Measurements from ENCODE around the gene SERINC1.
"Not testable (repeated sequence)": the region's sequence is repeated elsewhere in the genome, so short reads cannot be mapped to it uniquely, and the experiment has no call there.

The SERINC1 gene

DNA sequence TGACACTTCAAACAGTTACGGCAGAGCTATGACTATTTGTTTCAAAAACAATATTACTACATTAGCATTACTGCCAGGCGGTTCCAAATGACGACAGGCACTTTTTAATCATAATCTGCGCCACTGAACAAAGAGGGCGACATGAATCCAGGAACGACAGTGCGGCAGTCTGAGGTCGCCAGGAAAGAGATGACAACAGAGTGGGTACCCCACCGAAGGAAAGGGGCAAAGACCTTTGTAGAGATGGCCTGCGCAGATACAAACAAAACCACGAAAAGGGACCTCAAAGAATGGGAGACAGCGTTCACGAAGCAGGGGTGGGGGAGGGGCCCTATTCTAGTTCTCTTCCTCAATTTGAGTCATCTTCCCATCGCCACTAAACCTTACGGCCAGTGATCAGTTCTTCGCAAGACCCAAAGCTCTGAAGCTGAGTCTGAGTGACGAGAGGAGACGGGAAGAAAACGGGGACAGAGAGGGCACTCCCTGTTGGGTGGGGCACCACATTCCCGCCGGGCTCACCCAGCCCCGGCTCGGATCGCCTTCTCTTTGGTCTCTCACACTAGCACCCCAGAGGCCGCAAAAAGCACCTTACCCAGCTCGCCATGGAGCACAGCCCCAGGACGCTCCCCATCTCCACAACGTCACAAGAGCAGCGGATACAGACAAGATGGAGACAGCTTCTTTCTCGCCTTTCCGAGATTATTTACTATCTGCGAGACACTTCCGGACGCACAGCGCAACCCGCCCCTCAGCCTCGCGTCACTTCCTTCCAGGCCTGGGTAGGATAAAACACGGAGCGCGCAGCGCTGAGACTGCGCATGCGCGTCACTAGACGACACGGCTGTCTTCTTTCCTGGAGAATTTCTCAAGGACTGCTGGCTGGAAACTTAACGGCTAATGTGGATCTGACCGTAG is at the start of gene SERINC1:
Gene SERINC1, minus strand, starts transcription at position 701 of the 915 bp plus-strand sequence. Its CDS starts 70 bp downstream, at position 631.
- ATAC-seq (peak; percentile 98), DNase-seq (peak; percentile 91)

DNA sequence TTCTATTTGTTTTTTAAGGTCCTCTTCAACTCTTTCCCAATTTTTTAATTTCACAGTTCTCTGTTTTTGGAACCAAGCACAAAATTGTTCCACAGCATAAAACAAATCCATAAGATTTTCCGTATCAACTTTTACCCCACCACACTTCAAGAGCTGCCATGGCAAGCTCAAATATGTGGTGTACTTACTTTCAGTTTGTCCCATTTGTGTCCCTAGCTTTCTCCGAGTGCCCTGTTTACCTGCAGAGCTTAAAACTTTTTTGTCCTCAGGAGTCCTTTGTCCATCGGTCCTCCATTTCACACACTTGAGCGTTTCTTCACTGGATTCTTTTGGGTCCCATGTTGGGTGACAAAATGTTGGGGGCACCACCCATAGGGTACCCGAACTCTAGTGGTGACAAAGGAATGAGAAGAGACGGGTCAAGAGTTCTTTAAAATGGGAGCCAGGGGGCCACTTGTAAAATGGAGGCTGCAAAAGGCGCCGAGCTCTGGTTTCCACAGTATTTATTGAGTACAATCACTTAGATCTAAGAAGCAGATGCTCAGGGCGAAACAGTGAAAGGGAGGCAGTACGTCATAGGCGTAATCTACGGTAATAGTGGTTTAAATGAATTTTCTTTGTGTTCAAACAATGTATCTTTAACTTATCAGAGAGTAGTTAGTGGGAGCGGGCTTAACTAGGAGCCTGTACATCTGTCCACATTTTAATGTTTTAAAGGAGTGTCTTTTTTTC is 39.8 kb upstream of the SERINC1 start:
- ATAC-seq (no peak), DNase-seq (no peak)

DNA sequence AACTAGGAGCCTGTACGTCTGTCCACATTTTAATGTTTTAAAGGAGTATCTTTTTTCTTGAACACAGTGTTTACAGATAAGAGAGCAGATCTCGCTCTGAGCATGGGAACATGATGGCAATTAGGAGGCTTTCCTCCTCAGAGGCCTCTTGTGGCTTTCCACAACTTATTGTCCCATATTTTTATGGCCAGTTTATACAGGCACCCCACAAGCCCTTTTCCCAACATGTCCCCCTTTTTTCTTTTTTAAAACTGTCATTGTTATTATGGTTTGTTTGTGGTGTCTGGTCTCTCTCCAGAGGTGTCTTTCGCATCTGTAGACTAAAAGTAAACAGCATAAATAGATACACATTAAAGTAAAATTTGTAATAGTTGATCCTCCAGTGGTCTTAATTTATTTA is 33.6 kb upstream of the SERINC1 start:
- ATAC-seq, DNase-seq: not testable (repeated sequence)

GRCh38 chr6:122501475-122501874 is 29.9 kb upstream of the SERINC1 start:
- DNase-seq (no peak), ATAC-seq (no peak)

DNA sequence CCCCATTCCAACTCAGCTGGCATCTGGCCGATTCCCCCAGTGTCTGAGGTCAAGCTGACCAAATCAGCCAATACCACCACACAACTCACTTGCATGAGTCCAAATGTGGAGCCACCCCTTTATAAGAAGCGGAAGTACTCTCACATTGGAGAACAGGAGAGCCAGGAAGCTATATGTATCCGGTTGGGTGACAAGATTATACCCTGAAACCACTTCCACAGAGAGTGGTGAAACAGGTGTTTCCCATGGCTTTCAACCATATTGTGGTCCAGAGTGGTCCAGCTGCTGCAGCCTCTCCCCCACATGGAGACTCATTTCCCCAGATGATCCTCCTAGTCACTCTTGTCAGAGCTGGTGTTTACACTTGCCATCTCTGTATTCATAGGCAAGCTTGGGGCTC is 24.0 kb upstream of the SERINC1 start:
- DNase-seq (no peak), ATAC-seq (no peak)

DNA sequence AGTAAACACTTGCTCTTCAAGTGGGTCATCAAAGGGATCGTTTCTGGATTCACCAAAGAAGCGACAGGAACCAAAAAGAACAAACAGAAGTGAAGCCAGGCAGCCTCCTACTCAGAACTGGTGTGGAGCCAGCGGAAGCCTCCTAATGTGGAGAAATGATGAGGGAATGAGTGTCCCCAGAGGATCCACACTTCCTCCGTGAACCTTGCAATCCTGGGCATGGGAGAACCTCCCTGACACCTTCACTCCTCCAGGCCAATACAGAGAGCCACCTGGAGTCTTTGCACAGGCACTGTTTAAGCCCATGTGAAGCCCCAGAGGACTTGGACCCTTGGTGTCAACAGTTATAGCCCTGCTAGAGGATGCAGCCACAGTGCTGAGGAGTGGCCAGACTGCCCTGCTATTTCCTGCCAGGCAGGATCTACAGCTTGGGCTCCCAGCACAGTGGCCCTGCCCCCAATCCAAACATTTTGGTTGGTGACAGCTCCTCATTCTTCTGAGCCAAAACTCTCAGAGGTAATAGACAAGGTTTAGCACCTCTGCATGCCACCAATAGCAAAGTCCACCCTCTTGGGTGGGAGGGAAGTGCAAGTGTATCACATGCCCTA is 23.2 kb upstream of the SERINC1 start:
- ATAC-seq: no peak

GRCh38 chr6:122491919-122492555 is 20.4 kb upstream of the SERINC1 start:
- ATAC-seq: peak; percentile 94

More for the DNA sequence above, 23.2 kb upstream of the SERINC1 start:
- DNase-seq: no peak

DNA sequence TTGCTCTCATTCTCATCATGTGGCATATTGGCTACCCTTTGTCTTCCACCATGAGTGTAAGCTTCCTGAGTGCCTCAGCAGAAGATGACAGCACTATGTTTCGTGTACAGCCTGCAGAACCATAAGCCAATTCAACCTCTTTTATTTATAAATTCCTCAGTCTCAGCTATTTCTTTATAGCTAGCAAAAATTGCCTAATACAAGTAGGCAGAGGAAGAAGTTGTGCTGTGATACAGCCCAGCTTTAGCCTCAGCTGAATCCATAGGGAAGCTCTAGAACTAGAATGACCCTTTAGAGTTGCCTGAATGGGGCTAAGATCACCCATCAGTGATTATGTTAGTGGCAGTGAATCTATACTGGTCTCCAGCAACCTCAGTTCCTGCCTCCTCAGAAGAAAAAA is 19.0 kb upstream of the SERINC1 start:
- no peak for DNase-seq
- ATAC-seq: no peak

More at GRCh38 chr6:122491919-122492555, 20.4 kb upstream of the SERINC1 start:
- peak; percentile 75 for DNase-seq

GRCh38 chr6:122484760-122485159 is 13.2 kb upstream of the SERINC1 start:
- DNase-seq (no peak), ATAC-seq (no peak)

- ATAC-seq: no peak
- DNase-seq: no peak
These were observed 11.1 kb upstream of the SERINC1 start for GRCh38 chr6:122482750-122483080.

GRCh38 chr6:122476131-122476530 is 4.5 kb upstream of the SERINC1 start:
- no peak for ATAC-seq
- no peak for DNase-seq

- DNase-seq (no peak), ATAC-seq (peak; percentile 44)
These were observed 374 bp upstream of the SERINC1 start for GRCh38 chr6:122472022-122472340.

DNA sequence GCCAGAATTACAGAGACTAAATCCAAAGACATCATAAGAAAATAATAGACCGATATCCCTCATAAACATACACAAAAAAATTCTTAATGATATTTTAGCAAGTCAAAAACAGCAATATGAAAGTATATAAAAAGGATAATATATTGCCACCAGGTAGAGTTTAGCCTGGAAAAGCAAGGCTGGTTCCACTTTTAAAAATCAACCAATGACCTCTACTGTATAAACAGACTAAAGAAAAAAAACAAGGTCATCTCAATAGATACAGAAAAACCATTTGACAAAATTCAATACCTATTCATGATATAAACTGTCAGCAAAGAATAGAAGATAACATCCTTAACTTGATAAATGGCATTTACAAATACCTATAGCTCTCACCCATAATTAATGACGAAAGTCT is 9.7 kb downstream of the SERINC1 start:
- DNase-seq: no peak
- no peak for ATAC-seq

- not testable (repeated sequence) for ATAC-seq, DNase-seq
These were observed 11.7 kb downstream of the SERINC1 start for GRCh38 chr6:122459865-122460416.

DNA sequence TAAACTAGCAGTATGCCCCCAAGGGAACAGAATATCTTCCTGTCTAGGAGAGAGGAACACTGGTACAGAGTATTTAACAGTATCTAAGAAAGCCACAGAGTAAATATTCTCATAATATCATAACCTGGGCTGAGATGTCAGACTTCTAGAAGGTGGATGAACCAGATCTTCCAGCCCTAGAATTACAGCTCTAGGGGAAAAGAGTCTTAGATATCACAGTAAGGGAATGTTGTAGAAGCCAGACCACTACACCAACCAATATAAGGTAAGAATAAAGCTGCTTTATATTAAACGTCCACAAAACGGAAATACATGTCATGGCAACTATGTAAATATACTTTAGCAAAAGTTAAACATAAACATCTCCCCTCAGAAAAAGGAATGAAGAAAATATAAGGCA is 12.4 kb downstream of the SERINC1 start:
- ATAC-seq: no peak

DNA sequence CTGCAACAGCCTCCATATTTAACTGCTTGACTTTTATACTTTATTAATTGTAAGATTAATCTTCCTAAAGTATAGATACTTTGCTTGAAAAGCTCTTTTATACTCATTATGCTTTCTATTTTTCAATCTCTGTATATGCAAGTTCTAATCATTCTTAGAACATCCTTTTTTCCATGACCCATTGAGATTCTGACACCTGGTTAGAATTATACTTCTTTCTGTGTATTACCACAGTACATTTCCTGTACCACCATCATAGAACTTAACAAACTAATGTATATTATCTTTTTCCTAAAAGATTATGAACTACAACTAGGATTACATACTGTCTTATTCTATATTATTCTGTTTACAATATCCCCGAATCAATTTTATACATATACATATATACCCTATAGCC is 13.5 kb downstream of the SERINC1 start:
- no peak for ATAC-seq
- no peak for DNase-seq

More for the DNA sequence above, 12.4 kb downstream of the SERINC1 start:
- no peak for DNase-seq

GRCh38 chr6:122455116-122455515 is 16.5 kb downstream of the SERINC1 start:
- DNase-seq, ATAC-seq: not testable (repeated sequence)

DNA sequence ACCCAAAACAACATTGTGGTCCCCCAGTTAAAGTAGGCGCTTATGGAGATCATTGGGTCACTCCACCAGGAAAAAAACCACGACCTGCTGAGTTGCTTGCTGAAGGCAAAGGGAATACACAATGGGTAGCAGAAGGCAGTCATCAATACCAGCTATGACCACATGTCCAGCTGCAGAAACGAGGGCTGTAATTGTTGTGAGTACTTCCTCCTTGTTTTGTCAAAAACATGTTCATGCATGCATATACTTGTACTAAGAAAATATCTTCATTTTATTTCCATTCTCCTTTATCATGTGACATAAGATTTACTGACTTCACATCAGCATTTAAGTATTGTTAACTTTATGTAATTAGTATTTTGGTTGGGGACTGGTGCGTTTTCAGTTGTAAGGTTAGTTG is 16.9 kb downstream of the SERINC1 start:
- no peak for ATAC-seq
- no peak for DNase-seq

GRCh38 chr6:122452509-122452908 is 19.1 kb downstream of the SERINC1 start:
- ATAC-seq (no peak), DNase-seq (no peak)

GRCh38 chr6:122449069-122449468 is 22.5 kb downstream of the SERINC1 start:
- DNase-seq (no peak), ATAC-seq (no peak)

DNA sequence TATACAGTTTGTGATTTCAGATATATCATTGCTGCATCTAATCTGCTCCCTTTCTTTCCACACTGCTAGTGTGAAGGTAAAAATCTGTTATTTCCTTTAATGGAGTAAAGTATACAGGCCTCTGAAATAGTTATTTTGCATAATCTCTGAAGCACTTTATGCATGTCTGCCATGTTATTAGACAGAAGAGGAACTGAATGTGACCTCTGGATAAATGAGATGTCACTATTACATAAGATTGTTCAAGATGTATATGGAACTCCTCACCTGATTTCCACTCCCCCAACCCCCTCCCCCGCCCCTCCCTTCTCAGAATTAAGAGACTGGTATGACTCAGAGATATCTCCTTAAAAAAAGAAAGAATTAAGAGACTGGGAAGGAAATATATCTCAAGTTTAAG is 26.3 kb downstream of the SERINC1 start:
- no peak for DNase-seq
- no peak for ATAC-seq

- ATAC-seq: no peak
- no peak for DNase-seq
These were observed 32.6 kb downstream of the SERINC1 start for GRCh38 chr6:122438975-122439374.

All from stimulated activated naive CD8-positive, alpha-beta T cell treated with anti-CD3 and anti-CD28 coated beads, Interleukin-15, Interleukin-2, amounts not matched to agents 100 U/mL and 50 U/mL, for 24 hours (primary cell).